SU-DHL-6 (cell line): ENCODE measurements around the gene IL10RA.

Experiments used
- EZH2phosphoT487 ChIP-seq: fragments of 200-600 bp; sonication (generic), shearing (Covaris generic); conservative IDR thresholded peaks from 2 replicates; pipeline ENCODE4 v1.6.1; 2018; ENCODE audit warnings: mild to moderate bottlenecking, antibody characterized with exemption, low read length, moderate library complexity, mixed read lengths
- TF ChIP-seq, protein P1 (sequence below): fragments of 200-600 bp; sonication (generic); IDR thresholded peaks from one replicate; pipeline ENCODE4 v1.5.1; 2017; ENCODE audit warnings: antibody characterized with exemption, mild to moderate bottlenecking, low read length, moderate library complexity; ENCODE audit not compliant: insufficient read depth, poor library complexity, severe bottlenecking

DNA sequence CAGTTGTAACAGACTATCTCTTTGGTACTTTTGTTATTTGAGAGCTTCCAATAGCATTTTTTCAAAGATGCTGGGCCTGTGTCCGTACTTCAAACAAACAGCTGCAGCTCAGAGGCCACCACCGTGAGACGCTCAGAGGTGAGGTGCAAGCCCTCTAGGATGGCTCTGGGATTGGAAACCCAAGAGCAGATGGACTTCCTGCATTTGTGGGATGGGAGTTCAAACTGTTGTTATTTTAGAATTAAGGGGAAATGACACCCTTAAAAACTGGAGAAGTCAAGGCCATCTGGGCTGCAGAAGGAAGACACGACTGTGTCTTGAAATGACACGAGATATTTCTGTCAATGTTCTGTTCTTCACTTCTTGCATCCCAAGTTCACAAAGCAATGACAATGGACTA is 9.2 kb upstream of the IL10RA start:
- TF ChIP-seq, protein P1, sequence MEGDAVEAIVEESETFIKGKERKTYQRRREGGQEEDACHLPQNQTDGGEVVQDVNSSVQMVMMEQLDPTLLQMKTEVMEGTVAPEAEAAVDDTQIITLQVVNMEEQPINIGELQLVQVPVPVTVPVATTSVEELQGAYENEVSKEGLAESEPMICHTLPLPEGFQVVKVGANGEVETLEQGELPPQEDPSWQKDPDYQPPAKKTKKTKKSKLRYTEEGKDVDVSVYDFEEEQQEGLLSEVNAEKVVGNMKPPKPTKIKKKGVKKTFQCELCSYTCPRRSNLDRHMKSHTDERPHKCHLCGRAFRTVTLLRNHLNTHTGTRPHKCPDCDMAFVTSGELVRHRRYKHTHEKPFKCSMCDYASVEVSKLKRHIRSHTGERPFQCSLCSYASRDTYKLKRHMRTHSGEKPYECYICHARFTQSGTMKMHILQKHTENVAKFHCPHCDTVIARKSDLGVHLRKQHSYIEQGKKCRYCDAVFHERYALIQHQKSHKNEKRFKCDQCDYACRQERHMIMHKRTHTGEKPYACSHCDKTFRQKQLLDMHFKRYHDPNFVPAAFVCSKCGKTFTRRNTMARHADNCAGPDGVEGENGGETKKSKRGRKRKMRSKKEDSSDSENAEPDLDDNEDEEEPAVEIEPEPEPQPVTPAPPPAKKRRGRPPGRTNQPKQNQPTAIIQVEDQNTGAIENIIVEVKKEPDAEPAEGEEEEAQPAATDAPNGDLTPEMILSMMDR = no peak
- no peak for TF ChIP-seq EZH2phosphoT487
